IMR-90 (cell line): ENCODE results near the gene PRDX5. TPM values are rescaled to one million over a fixed set of nuclear protein-coding genes. Genes with fewer than 3 reads are reported as not detected.

Experiments used
- ATAC-seq: fragments of 200-7000 bp; cut with Tn5 transposase; 2 replicates; pipeline ENCODE4 v1.9.1; 2020; ENCODE audit warnings: low read depth, mild to moderate bottlenecking, moderate library complexity
- BruUV-seq: library from RNA; stranded (reverse); fragments of 400-500 nt; replicated peaks from 2 replicates; lab custom pipeline; 2021; lab: Mats Ljungman, UMichigan
- CTCF ChIA-PET: fragments of 300-600 bp; formaldehyde crosslinking; extraction: SDS; loops from one replicate; lab custom pipeline; 2021; ENCODE audit warnings: antibody characterized with exemption; lab: Yijun Ruan, JAX
- POLR2A ChIA-PET: fragments of 300-600 bp; sonication (Branson Sonifier 250); formaldehyde crosslinking; loops from one replicate; lab custom pipeline; 2022; ENCODE audit warnings: antibody characterized with exemption; ENCODE audit not compliant: unreplicated experiment; lab: Charles Lee
- DNase-seq: peaks from one replicate; pipeline ENCODE4 v3.0.0; 2013
- H2AFZ ChIP-seq: replicated peaks from 2 replicates; pipeline ENCODE3; 2013; ENCODE audit warnings: low read length, mild to moderate bottlenecking; ENCODE audit not compliant: poor library complexity
- H2AK5ac ChIP-seq: 2 replicates; pipeline ENCODE4 v1.6.1; 2013; ENCODE audit warnings: low read depth, low read length, inconsistent platforms
- H2AK9ac ChIP-seq: replicated peaks from 2 replicates; pipeline ENCODE3; 2013; ENCODE audit warnings: mild to moderate bottlenecking, low read depth, low read length, moderate library complexity; ENCODE audit not compliant: poor library complexity
- H2BK120ac ChIP-seq: 2 replicates; pipeline ENCODE4 v1.6.1; 2013; ENCODE audit warnings: low read depth, low read length, inconsistent platforms
- H2BK15ac ChIP-seq: 3 replicates; pipeline ENCODE4 v1.6.1; 2013; ENCODE audit warnings: low read depth, low read length, inconsistent platforms
- H2BK20ac ChIP-seq: 2 replicates; pipeline ENCODE4 v1.6.1; 2013; ENCODE audit warnings: low read depth, mild to moderate bottlenecking, inconsistent platforms, low read length, moderate library complexity
- H2BK5ac ChIP-seq: 2 replicates; pipeline ENCODE4 v1.6.1; 2013; ENCODE audit warnings: mild to moderate bottlenecking, low read depth, low read length, inconsistent platforms; ENCODE audit not compliant: poor library complexity, severe bottlenecking
- H3K14ac ChIP-seq: replicated peaks from 2 replicates; pipeline ENCODE4 v1.6.1; 2013; ENCODE audit warnings: low read depth, low read length, inconsistent platforms
- H3K18ac ChIP-seq: 2 replicates; pipeline ENCODE4 v1.6.1; 2013; ENCODE audit warnings: low read depth, low read length, control low read depth
- H3K23ac ChIP-seq: 2 replicates; pipeline ENCODE4 v1.6.1; 2013; ENCODE audit warnings: low read depth, low read length, inconsistent platforms
- H3K27ac ChIP-seq: 2 replicates; pipeline ENCODE4 v1.5.1; 2013; ENCODE audit warnings: mild to moderate bottlenecking, control low read depth, low read length; ENCODE audit not compliant: insufficient read depth
- H3K27me3 ChIP-seq: 2 replicates; pipeline ENCODE4 v1.6.1; 2013; ENCODE audit warnings: low read length; ENCODE audit not compliant: control insufficient read depth, insufficient read depth
- H3K36me3 ChIP-seq: 2 replicates; pipeline ENCODE4 v1.6.1; 2013; ENCODE audit warnings: low read length, mixed read lengths; ENCODE audit not compliant: control insufficient read depth, insufficient read depth
- H3K4ac ChIP-seq: 2 replicates; pipeline ENCODE4 v1.6.1; 2013; ENCODE audit warnings: low read depth, low read length, inconsistent platforms
- H3K4me1 ChIP-seq: 2 replicates; pipeline ENCODE4 v1.6.1; 2013; ENCODE audit warnings: low read length, mixed read lengths; ENCODE audit not compliant: control insufficient read depth, insufficient read depth
- H3K4me2 ChIP-seq: 2 replicates; pipeline ENCODE4 v1.6.1; 2013; ENCODE audit warnings: low read depth, mild to moderate bottlenecking, control low read depth, low read length, moderate library complexity
- H3K4me3 ChIP-seq: 2 replicates; pipeline ENCODE4 v1.5.1; 2013; ENCODE audit warnings: low read depth, mild to moderate bottlenecking, control low read depth, low read length, moderate library complexity; ENCODE audit not compliant: insufficient read depth
- H3K56ac ChIP-seq: 2 replicates; pipeline ENCODE4 v1.6.1; 2013; ENCODE audit warnings: low read length, inconsistent platforms; ENCODE audit not compliant: insufficient read depth; ENCODE audit errors: extremely low read depth
- H3K79me1 ChIP-seq, 2 experiments: 2 replicates each; pipeline ENCODE4 v1.6.1; 2013; ENCODE audit warnings: low read length in 2 of 2, inconsistent platforms in 1 of 2, low read depth in 1 of 2
- H3K9ac ChIP-seq: 2 replicates; pipeline ENCODE4 v1.6.1; 2013; ENCODE audit warnings: low read depth, low read length, control low read depth
- H3K9me1 ChIP-seq: 2 replicates; pipeline ENCODE4 v1.6.1; 2013; ENCODE audit warnings: low read length, inconsistent platforms; ENCODE audit not compliant: insufficient read depth
- H3K9me3 ChIP-seq: 2 replicates; pipeline ENCODE4 v1.6.1; 2013; ENCODE audit warnings: low read length; ENCODE audit not compliant: control insufficient read depth, insufficient read depth
- H4K20me1 ChIP-seq: 2 replicates; pipeline ENCODE4 v1.6.1; 2013; ENCODE audit warnings: low read length, inconsistent platforms; ENCODE audit not compliant: insufficient read depth
- H4K5ac ChIP-seq: 2 replicates; pipeline ENCODE4 v1.6.1; 2013; ENCODE audit warnings: mild to moderate bottlenecking, low read depth, low read length, control low read depth
- H4K8ac ChIP-seq, 2 experiments: 2 replicates each; pipeline ENCODE4 v1.6.1; 2013; ENCODE audit warnings: low read depth in 2 of 2, low read length in 2 of 2, control low read depth in 1 of 2, inconsistent platforms in 1 of 2
- H4K91ac ChIP-seq: 2 replicates; pipeline ENCODE4 v1.6.1; 2013; ENCODE audit warnings: low read depth, low read length, inconsistent platforms; ENCODE audit not compliant: insufficient read depth
- BHLHE40 ChIP-seq: fragments of 150-350 bp; IDR thresholded peaks from 2 replicates; pipeline ENCODE4 v1.6.1; 2016; ENCODE audit warnings: mild to moderate bottlenecking, low read depth, low read length
- CEBPB ChIP-seq: IDR thresholded peaks from 2 replicates; pipeline ENCODE4 v1.6.1; 2012; ENCODE audit warnings: low read depth, low read length, improper control_type of control experiment
- CHD1 ChIP-seq: IDR thresholded peaks from 2 replicates; pipeline ENCODE4 v1.6.1; 2012; ENCODE audit warnings: low read depth, low read length, improper control_type of control experiment
- FOS ChIP-seq: fragments of 150-350 bp; IDR thresholded peaks from 2 replicates; pipeline ENCODE4 v1.6.1; 2016; ENCODE audit warnings: low read depth, low read length
- MAFK ChIP-seq: IDR thresholded peaks from 2 replicates; pipeline ENCODE4 v1.6.1; 2012; ENCODE audit warnings: low read depth, low read length, improper control_type of control experiment
- MAZ ChIP-seq: IDR thresholded peaks from 2 replicates; pipeline ENCODE4 v1.6.1; 2012; ENCODE audit warnings: low read depth, mild to moderate bottlenecking, low read length, improper control_type of control experiment, moderate library complexity, borderline replicate concordance
- MXI1 ChIP-seq: IDR thresholded peaks from 2 replicates; pipeline ENCODE4 v1.6.1; 2012; ENCODE audit warnings: low read depth, mild to moderate bottlenecking, low read length, moderate library complexity, borderline replicate concordance
- NFE2L2 ChIP-seq: fragments of 150-350 bp; IDR thresholded peaks from 2 replicates; pipeline ENCODE4 v1.6.1; 2016; ENCODE audit warnings: low read depth, mild to moderate bottlenecking, low read length
- POLR2A ChIP-seq: IDR thresholded peaks from 2 replicates; pipeline ENCODE4 v1.6.1; 2012; ENCODE audit warnings: mild to moderate bottlenecking, low read depth, low read length
- RAD21 ChIP-seq: IDR thresholded peaks from 2 replicates; pipeline ENCODE4 v1.6.1; 2012; ENCODE audit warnings: low read length, improper control_type of control experiment
- RCOR1 ChIP-seq: IDR thresholded peaks from 2 replicates; pipeline ENCODE4 v1.6.1; 2012; ENCODE audit warnings: mild to moderate bottlenecking, low read length, improper control_type of control experiment; ENCODE audit not compliant: insufficient replicate concordance
- RFX5 ChIP-seq: IDR thresholded peaks from 2 replicates; pipeline ENCODE4 v1.8.0; 2012; ENCODE audit warnings: low read depth, mild to moderate bottlenecking, low read length, moderate library complexity
- SMC3 ChIP-seq: fragments of 150-350 bp; IDR thresholded peaks from 2 replicates; pipeline ENCODE4 v1.6.1; 2016; ENCODE audit warnings: low read depth, mild to moderate bottlenecking, antibody characterized with exemption, low read length, moderate library complexity
- USF2 ChIP-seq: fragments of 150-350 bp; IDR thresholded peaks from 2 replicates; pipeline ENCODE4 v1.6.1; 2017; ENCODE audit warnings: mild to moderate bottlenecking, antibody characterized with exemption, low read length, low read depth
- WGBS, 2 experiments: methylation state at CpG; one replicate each; pipeline versions ENCODE4 v1.1.5 to v1.1.7; 2013; ENCODE audit warnings: missing lambda C conversion rate in 2 of 2; ENCODE audit not compliant: insufficient read length in 1 of 2; ENCODE audit errors: extremely low coverage in 2 of 2; 5-methylcytosine and 5-hydroxymethylcytosine counted together
- dilution Hi-C: fragments of 300-500 bp; cut with HindIII; formaldehyde crosslinking; loops from one replicate; pipeline ENCODE4 v1.14.3; 2018; ENCODE audit warnings: low sequenced_read_pairs; ENCODE audit not compliant: unreplicated experiment
- in situ Hi-C: fragments of 300-500 bp; cut with MboI; formaldehyde crosslinking; loops from 3 replicates; pipeline ENCODE4 v1.14.3; 2019; ENCODE audit warnings: low sequenced_read_pairs, inconsistent platforms, mixed read lengths
- intact Hi-C: fragments of 100-400 bp; cut with micrococcal nuclease; formaldehyde crosslinking; loops from 2 replicates; pipeline ENCODE4 v1.10.0; 2022
- polyA plus RNA-seq, 3 experiments: library from polyadenylated mRNA; depleted of rRNA; stranded (reverse); fragments of >200 nt; gene quantifications; 2 replicates each; pipeline ENCODE4 v1.2.3, GENCODE V29; 2012; ENCODE audit warnings: low replicate concordance in 1 of 3
- total RNA-seq: library from RNA; depleted of rRNA; stranded (reverse); fragments of >200 nt; gene quantifications from 2 replicates; pipeline ENCODE4 v1.2.3, GENCODE V29; 2012

The PRDX5 gene
- total and polyA plus RNA-seq, 2 of the 4 experiments (the other 2 are of a cell fraction) = 120 to 292 TPM

DNA sequence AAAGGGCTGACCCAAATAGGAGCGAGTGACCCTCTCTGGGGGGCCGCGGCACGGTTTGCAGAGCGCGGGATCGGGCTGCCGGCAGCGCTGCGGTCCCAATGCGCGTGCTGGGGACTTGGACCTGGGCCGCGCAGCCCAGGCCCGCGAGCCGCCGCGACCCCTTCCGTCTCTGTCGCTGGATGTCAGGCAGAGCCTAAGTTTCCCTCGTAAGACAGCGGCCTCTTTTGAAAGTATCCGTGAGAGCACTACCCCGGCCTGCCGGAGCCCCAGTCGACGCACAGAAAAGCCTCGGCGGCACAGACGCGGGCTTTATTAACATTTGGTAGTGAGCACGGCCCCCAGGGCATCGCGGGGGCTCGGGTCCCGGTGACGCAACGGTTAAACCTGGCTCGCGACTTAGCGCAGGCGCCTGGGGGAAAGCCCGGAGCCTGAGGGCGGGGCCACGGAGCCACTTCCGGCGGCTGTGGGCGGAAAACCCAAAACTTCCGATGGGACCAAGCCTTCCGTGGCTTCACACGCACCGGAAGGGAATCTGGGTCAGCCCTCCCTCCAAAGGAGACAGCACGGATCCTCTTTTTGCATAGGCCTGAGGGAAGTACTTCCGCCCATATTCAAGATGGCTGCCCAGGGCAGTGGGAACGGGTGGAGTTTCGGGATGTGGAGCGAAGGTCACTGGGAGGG, 48.2 kb upstream of the PRDX5 start (continued):
- TF ChIP-seq NFE2L2 = no peak
- TF ChIP-seq BHLHE40 = 0 out of 2 replicates have a peak, but pooled peaks have one; percentile 18
- no peak for TF ChIP-seq SMC3

GRCh38 chr11:64275031-64275800, 42.7 kb upstream of the PRDX5 start:
- H2AK5ac ChIP-seq = no peak overlapping the region
- POLR2A ChIA-PET = no interaction called here
- no peak for TF ChIP-seq RCOR1
- no peak for TF ChIP-seq MAFK
- no peak for TF ChIP-seq MAZ
- no peak for TF ChIP-seq MXI1
- TF ChIP-seq BHLHE40 = no peak
- TF ChIP-seq RFX5 = no peak
- TF ChIP-seq POLR2A = no peak
- no peak for TF ChIP-seq SMC3
- TF ChIP-seq CHD1 = no peak
- no peak for TF ChIP-seq RAD21
- TF ChIP-seq FOS = no peak
- TF ChIP-seq USF2 = no peak
- no peak for TF ChIP-seq CEBPB
- TF ChIP-seq NFE2L2 = no peak

More at GRCh38 chr11:64275031-64275800, 42.7 kb upstream of the PRDX5 start:
- no peaks in the 10 kb centered on the region for H3K27me3 ChIP-seq
- no peak overlapping the region for H4K91ac ChIP-seq
- no peak overlapping the region for H3K23ac ChIP-seq
- CTCF ChIA-PET = interaction anchor here (1.0 to 1.3 kb wide), 2 partner anchors 71 to 80 kb away, joined by 3 to 4 read pairs; no protein-coding TSS in a partner anchor
- H2AK9ac ChIP-seq = no peak overlapping the region
- no peak overlapping the region for H3K18ac ChIP-seq
- H3K4me3 ChIP-seq = no peak overlapping the region
- in situ Hi-C loops (no loop called here), dilution Hi-C loops (no loop called here), intact Hi-C loops (no loop called here)
- no TSS peak for BruUV-seq
- DNase-seq (no peak), ATAC-seq (no peak)
- H3K14ac ChIP-seq = no peak overlapping the region
- H2BK15ac ChIP-seq = no peak overlapping the region
- peaks cover 30% of the 10 kb centered on the region for H3K36me3 ChIP-seq
- no peaks in the 10 kb centered on the region for H3K9me3 ChIP-seq
- no peak overlapping the region for H2BK120ac ChIP-seq
- no peak overlapping the region for H3K27ac ChIP-seq
- H4K8ac ChIP-seq = no peak overlapping the region
- no peaks in the 10 kb centered on the region; the same call in 1 of the 2 replicates for H4K20me1 ChIP-seq
- WGBS, 2 experiments = 93% methylated on average over 5 of the region's 15 CpGs; no CpG with 5 or more reads in 1 of the 2 experiments
- no peak overlapping the region for H3K4ac ChIP-seq
- no peak overlapping the region for H2BK5ac ChIP-seq
- H2BK20ac ChIP-seq = no peak overlapping the region
- peaks cover 4% of the 10 kb centered on the region for H3K4me1 ChIP-seq
- peaks cover 5% of the 10 kb centered on the region; the same call in 1 of the 2 replicates for H3K9me1 ChIP-seq
- no peak overlapping the region for H3K9ac ChIP-seq
- H3K79me1 ChIP-seq = peaks cover 9 to 19% of the 10 kb centered on the region in 2 experiments
- H3K56ac ChIP-seq = no peak overlapping the region
- H4K5ac ChIP-seq = no peak overlapping the region
- H3K4me2 ChIP-seq = no peak overlapping the region
- H2AFZ ChIP-seq = no peak overlapping the region
